HEK293T (cell line): ENCODE data around the gene ANKRD30A.
"Not testable (repeated sequence)": the region's sequence is repeated elsewhere in the genome, so short reads cannot be mapped to it uniquely, and the experiment has no call there.

Experiments
- CTCF ChIA-PET: fragments of 350-600 bp; formaldehyde crosslinking; extraction: SDS; loops from one replicate; lab custom pipeline; 2021; ENCODE audit warnings: antibody characterized with exemption, inconsistent platforms; lab: Yijun Ruan, JAX
- POLR2A ChIA-PET: fragments of 350-600 bp; formaldehyde crosslinking; extraction: SDS; loops from one replicate; lab custom pipeline; 2020; ENCODE audit warnings: antibody characterized with exemption, inconsistent platforms; lab: Yijun Ruan, JAX
- DNase-seq: peaks from one replicate; pipeline ENCODE4 v3.0.0; 2012; ENCODE audit warnings: mixed read lengths; ENCODE audit errors: extremely low spot score
- ARNT ChIP-seq: fragments of 450-650 bp; IDR thresholded peaks from 2 replicates; pipeline ENCODE4 v1.6.1; 2017; ENCODE audit warnings: mild to moderate bottlenecking
- BHLHE40 ChIP-seq: fragments of 450-650 bp; IDR thresholded peaks from 2 replicates; pipeline ENCODE4 v1.6.1; 2016; ENCODE audit warnings: mild to moderate bottlenecking, moderate library complexity, borderline replicate concordance
- CTBP1 ChIP-seq: fragments of 450-650 bp; IDR thresholded peaks from 2 replicates; pipeline ENCODE4 v1.6.1; 2016; ENCODE audit warnings: borderline replicate concordance
- ELF4 ChIP-seq: fragments of 450-650 bp; IDR thresholded peaks from 2 replicates; pipeline ENCODE4 v1.6.1; 2017; ENCODE audit warnings: antibody characterized with exemption
- FOXA1 ChIP-seq: fragments of 450-650 bp; IDR thresholded peaks from 2 replicates; pipeline ENCODE4 v1.6.1; 2016; ENCODE audit warnings: mild to moderate bottlenecking
- FOXK2 ChIP-seq: fragments of 450-650 bp; IDR thresholded peaks from 2 replicates; pipeline ENCODE4 v1.6.1; 2016; ENCODE audit warnings: mild to moderate bottlenecking
- FOXM1 ChIP-seq: fragments of 450-650 bp; IDR thresholded peaks from 2 replicates; pipeline ENCODE4 v1.6.1; 2017; ENCODE audit warnings: mild to moderate bottlenecking, borderline replicate concordance
- HDGF ChIP-seq: fragments of 450-650 bp; IDR thresholded peaks from 2 replicates; pipeline ENCODE4 v1.6.1; 2017; ENCODE audit warnings: antibody characterized with exemption, borderline replicate concordance
- L3MBTL2 ChIP-seq: fragments of 450-650 bp; conservative IDR thresholded peaks from 2 replicates; pipeline ENCODE4 v1.6.1; 2016; ENCODE audit warnings: mild to moderate bottlenecking
- LEF1 ChIP-seq: fragments of 450-650 bp; IDR thresholded peaks from 2 replicates; pipeline ENCODE4 v1.6.1; 2017; ENCODE audit warnings: mild to moderate bottlenecking, borderline replicate concordance
- NFRKB ChIP-seq: fragments of 450-650 bp; IDR thresholded peaks from 2 replicates; pipeline ENCODE4 v1.6.1; 2016; ENCODE audit warnings: mild to moderate bottlenecking, moderate library complexity
- SP1 ChIP-seq: fragments of 450-650 bp; IDR thresholded peaks from 2 replicates; pipeline ENCODE4 v1.6.1; 2017
- SUZ12 ChIP-seq: fragments of 450-650 bp; IDR thresholded peaks from 2 replicates; pipeline ENCODE4 v1.6.1; 2016; ENCODE audit warnings: mild to moderate bottlenecking
- TARDBP ChIP-seq: fragments of 450-650 bp; IDR thresholded peaks from 2 replicates; pipeline ENCODE4 v1.6.1; 2016
- ZNF384 ChIP-seq: fragments of 450-650 bp; IDR thresholded peaks from 2 replicates; pipeline ENCODE4 v1.6.1; 2016
- TF ChIP-seq, protein P1 (sequence below): fragments of 450-650 bp; IDR thresholded peaks from 2 replicates; pipeline ENCODE4 v1.6.1; 2016

ANKRD30A gene

DNA sequence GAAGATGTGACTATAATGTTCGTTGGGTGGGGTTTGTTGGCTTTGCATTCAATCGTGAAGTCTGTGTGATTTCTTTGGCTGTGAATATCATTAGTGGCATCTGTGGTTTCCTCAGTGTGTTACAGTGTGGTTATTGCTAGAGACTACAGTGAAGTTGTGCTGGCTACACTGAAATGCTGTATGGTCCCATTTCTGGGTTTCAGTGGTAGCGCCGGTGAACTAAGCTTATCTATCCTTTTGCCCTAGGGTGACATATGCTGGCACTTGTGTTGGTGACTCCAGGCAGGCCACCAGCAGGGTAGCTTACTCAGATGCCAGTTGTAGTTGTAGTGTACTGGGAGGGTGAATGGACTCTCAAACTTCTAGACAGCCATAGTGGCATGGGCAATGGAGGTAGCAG lies 259.5 kb downstream of the ANKRD30A start:
- TF ChIP-seq NFRKB = no peak
- no peak for TF ChIP-seq ELF4
- TF ChIP-seq FOXA1 = no peak
- TF ChIP-seq ARNT = no peak
- TF ChIP-seq SUZ12 = no peak
- ChIA-PET POLR2A (no interaction called here), CTCF (no interaction called here)
- DNase-seq = no peak

DNA sequence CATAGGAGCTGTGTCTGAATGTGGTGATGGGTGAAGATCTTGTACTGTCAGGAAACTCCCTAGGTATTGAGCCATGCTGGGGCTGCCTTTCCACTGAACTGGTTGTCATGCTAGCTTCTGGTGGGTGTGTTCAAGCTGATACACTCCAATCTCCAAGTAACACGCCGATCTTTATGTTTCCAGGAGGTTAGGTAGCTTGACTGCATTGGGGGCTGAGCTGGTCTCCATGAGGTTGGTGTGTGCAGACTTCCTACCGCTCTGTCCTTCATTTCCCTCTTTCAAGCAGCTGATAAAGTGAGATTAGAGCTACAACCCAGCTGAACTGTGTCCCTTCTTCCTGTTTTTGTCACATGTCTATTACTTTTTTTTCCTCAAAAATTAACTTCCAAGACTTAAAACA lies 265.5 kb downstream of the ANKRD30A start:
- no peak for DNase-seq
- ChIA-PET POLR2A (no interaction called here), CTCF (no interaction called here)
- TF ChIP-seq LEF1 (no peak), L3MBTL2 (no peak), CTBP1 (no peak), HDGF (no peak), FOXA1 (no peak), ARNT (no peak), FOXK2 (no peak), SP1 (no peak), TARDBP (no peak), ELF4 (no peak)
- TF ChIP-seq, protein P1, sequence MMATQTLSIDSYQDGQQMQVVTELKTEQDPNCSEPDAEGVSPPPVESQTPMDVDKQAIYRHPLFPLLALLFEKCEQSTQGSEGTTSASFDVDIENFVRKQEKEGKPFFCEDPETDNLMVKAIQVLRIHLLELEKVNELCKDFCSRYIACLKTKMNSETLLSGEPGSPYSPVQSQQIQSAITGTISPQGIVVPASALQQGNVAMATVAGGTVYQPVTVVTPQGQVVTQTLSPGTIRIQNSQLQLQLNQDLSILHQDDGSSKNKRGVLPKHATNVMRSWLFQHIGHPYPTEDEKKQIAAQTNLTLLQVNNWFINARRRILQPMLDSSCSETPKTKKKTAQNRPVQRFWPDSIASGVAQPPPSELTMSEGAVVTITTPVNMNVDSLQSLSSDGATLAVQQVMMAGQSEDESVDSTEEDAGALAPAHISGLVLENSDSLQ = no peak

DNA sequence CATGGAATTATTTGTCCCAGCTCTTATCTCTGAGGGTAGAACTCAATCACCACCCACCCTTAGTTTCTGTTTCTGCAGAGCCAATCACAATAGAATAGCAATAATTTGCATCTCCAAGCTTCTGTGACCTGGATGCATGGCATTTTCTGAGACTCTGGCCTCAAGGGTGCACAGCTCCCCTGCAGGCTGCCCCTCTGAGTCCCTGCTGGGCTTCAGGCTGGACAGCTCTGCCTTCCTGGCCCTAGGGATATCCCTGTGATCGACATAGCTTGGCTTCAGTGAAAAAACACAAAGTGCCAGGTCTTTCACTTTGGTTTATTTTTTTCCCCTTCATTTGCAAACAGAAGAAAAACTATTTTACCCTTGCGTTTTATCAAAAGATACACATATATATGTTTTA lies 275.4 kb downstream of the ANKRD30A start:
- POLR2A ChIA-PET, DNase-seq, CTCF ChIA-PET: not testable (repeated sequence)

DNA sequence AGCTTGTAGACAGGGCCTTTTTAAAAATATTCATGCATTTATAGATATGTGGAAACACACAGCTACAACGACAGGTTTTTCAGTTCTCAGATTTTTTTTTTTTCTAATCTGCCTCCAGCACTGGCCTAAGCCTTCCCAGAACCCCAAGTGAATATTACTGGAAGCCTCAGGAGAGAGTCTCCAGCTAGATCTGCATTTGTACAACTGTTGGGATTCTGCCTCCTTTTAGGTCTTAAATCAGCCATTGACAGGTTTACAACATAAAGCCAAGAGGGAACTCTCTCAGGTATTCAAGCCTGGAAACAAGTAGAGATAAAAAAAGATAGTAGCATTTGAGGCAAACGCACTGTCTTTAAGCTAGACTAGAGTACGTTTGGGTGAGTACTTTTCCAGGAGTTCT lies 275.8 kb downstream of the ANKRD30A start:
- TF ChIP-seq ZNF384 = no peak
- no peak for TF ChIP-seq ELF4
- TF ChIP-seq LEF1 = no peak
- TF ChIP-seq SUZ12 = no peak
- no peak for TF ChIP-seq BHLHE40
- no peak for TF ChIP-seq SP1
- TF ChIP-seq NFRKB = no peak
- TF ChIP-seq ARNT = no peak
- no peak for TF ChIP-seq TARDBP
- no peak for TF ChIP-seq FOXA1
- TF ChIP-seq CTBP1 = no peak
- TF ChIP-seq, protein P1 = no peak
- DNase-seq = no peak
- CTCF ChIA-PET = no interaction called here
- POLR2A ChIA-PET = no interaction called here

DNA sequence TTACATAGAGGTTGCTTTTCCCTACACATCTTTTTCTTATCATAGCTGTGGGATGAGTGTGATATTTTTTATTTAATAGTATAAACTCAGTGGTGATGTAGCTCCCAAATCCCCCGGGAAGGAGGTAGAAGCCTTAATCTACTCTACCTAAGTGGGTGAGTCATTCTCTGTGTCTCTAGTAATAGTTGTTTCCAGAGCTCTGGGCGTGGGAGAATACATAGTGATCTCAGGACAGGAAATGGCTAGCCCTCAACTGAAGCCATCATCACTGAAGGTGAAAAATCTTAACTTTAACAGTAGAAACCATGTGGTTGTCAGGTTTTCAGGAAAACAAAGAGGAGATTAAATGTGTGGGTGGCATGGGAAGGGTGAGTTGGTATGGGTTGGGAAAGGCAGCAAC lies 278.4 kb downstream of the ANKRD30A start:
- TF ChIP-seq, protein P1 = no peak
- TF ChIP-seq ZNF384 (no peak), FOXA1 (no peak), NFRKB (no peak), SP1 (no peak), TARDBP (no peak), FOXM1 (no peak), ELF4 (no peak), ARNT (no peak), LEF1 (no peak), FOXK2 (no peak), HDGF (no peak)
- ChIA-PET CTCF (no interaction called here), POLR2A (no interaction called here)
- no peak for DNase-seq
